GM13977 (cell line): Measurements from ENCODE around the gene RACK1.

Experiments used
- DNase-seq: peaks from one replicate; pipeline ENCODE4 v3.0.0; 2012; ENCODE audit warnings: low spot score
- in situ Hi-C: fragments of 300-500 bp; cut with MboI; formaldehyde crosslinking; loops from one replicate; pipeline ENCODE4 v1.12.0; 2022; ENCODE audit warnings: low sequenced_read_pairs, low pct_unique_long_range_greater_than_20kb, mixed read lengths, inconsistent platforms; ENCODE audit not compliant: unreplicated experiment
- TF ChIP-seq, protein P1 (sequence below): IDR thresholded peaks from 2 replicates; pipeline ENCODE4 v1.5.1; 2012; ENCODE audit warnings: mild to moderate bottlenecking, control low read depth; ENCODE audit not compliant: insufficient read depth; ENCODE audit errors: extremely low read depth, missing control alignments

RACK1 gene

GRCh38 chr5:181235689-181236366 lies 7.9 kb downstream of the RACK1 start:
- TF ChIP-seq, protein P1, sequence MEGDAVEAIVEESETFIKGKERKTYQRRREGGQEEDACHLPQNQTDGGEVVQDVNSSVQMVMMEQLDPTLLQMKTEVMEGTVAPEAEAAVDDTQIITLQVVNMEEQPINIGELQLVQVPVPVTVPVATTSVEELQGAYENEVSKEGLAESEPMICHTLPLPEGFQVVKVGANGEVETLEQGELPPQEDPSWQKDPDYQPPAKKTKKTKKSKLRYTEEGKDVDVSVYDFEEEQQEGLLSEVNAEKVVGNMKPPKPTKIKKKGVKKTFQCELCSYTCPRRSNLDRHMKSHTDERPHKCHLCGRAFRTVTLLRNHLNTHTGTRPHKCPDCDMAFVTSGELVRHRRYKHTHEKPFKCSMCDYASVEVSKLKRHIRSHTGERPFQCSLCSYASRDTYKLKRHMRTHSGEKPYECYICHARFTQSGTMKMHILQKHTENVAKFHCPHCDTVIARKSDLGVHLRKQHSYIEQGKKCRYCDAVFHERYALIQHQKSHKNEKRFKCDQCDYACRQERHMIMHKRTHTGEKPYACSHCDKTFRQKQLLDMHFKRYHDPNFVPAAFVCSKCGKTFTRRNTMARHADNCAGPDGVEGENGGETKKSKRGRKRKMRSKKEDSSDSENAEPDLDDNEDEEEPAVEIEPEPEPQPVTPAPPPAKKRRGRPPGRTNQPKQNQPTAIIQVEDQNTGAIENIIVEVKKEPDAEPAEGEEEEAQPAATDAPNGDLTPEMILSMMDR, result no peak
- in situ Hi-C loops, result no loop called here
- no peak for DNase-seq

- no peak for DNase-seq
- TF ChIP-seq, protein P1, result no peak
These were observed 8.4 kb downstream of the RACK1 start for GRCh38 chr5:181235323-181235688.

GRCh38 chr5:181234455-181235306 lies 9.0 kb downstream of the RACK1 start:
- in situ Hi-C loops, result no loop called here
- DNase-seq, result no peak
- TF ChIP-seq, protein P1, result no peak

More at GRCh38 chr5:181235323-181235688, 8.4 kb downstream of the RACK1 start:
- in situ Hi-C loops, result no loop called here

- in situ Hi-C loops, result no loop called here
- no peak for DNase-seq
- TF ChIP-seq, protein P1, result no peak
These were observed 9.8 kb downstream of the RACK1 start for GRCh38 chr5:181233801-181234454.

GRCh38 chr5:181233088-181233800 lies 10.5 kb downstream of the RACK1 start:
- in situ Hi-C loops, result no loop called here
- DNase-seq, result no peak
- TF ChIP-seq, protein P1, result no peak

DNA sequence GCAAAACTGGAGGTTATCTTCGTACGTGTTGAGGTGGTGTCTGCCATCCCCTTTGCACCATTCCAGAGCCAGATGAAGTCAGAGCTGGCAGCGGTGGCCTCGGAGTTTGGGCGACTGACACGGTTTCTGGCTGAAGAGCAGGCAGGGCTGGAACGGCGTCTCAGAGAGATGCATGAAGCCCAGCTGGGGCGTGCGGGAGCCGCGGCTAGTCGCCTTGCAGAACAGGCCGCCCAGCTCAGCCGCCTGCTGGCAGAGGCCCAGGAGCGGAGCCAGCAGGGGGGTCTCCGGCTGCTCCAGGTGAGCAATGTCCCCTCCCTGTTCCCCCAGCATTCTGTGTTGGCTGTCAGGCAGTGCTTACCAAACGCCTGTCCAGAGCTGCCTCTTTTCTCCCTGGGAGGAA lies 11.1 kb downstream of the RACK1 start:
- in situ Hi-C loops, result no loop called here
- TF ChIP-seq, protein P1, result no peak
- no peak for DNase-seq
